ENCODE data around the gene XRCC3. TPM values are rescaled to one million over a fixed set of nuclear protein-coding genes. Genes with fewer than 3 reads are reported as not detected.
A peak's percentile ranks its signal among the peaks of the same experiment; 100 is the strongest.

XRCC3 gene
- polyA plus RNA-seq, 3 donors: 0.66 to 8.1 (median 2.0) TPM

DNA sequence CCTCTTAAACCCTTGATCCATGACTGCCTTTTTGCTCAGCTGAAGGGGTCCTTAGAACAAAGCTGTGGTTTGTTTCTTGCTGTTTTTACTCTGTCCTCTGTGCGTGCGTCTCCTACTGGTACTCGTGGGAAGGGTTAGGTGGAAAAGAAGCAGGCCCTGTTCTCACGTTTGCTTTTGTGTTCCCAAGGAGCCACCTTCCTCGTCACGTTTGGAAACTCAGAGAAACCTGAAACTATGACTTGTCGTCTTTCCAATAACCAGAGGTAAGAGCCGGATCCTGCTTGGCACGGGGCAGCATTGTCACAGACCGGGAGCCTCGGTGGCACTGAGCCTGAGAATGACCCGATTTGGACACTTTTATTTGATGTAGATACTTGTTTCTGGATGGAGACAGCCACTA is 13.5 kb upstream of the XRCC3 start:
- Histone ChIP-seq H3K4me2 (replicated peaks; ENCODE audit: extremely low read depth, low read length, poor library complexity, severe bottlenecking) (no peak overlapping the region), H3K4me3 (replicated peaks in 1 of 3; ENCODE audit: low read depth in 2 of 3, low read length in 3 of 3) (no peak overlapping the region), H3K79me2 (ENCODE audit: insufficient read depth, low read length) (no peaks in the 10 kb centered on the region), H3K27me3 (ENCODE audit: control insufficient read depth in 2 of 2, insufficient read depth in 2 of 2, low read length in 2 of 2) (no peaks in the 10 kb centered on the region), H2AFZ (ENCODE audit: insufficient read depth, low read depth, low read length, poor library complexity, severe bottlenecking) (no peak overlapping the region), H4K20me1 (ENCODE audit: insufficient read depth, low read length) (peaks cover 6% of the 10 kb centered on the region), H3K27ac (ENCODE audit: low read depth in 1 of 2, low read length in 2 of 2) (no peak overlapping the region), H3K36me3 (replicated peaks in 1 of 2; ENCODE audit: control insufficient read depth in 1 of 2, insufficient read depth in 2 of 2, low read length in 2 of 2) (peaks cover 50 to 62% of the 10 kb centered on the region in 2 donors), H3K9ac (ENCODE audit: insufficient read depth, low read length, poor library complexity, severe bottlenecking) (no peak overlapping the region), H3K4me1 (ENCODE audit: control insufficient read depth in 1 of 2, insufficient read depth in 2 of 2, low read length in 2 of 2) (no peaks in the 10 kb centered on the region), H3K9me3 (replicated peaks in 1 of 2; ENCODE audit: control insufficient read depth in 1 of 2, insufficient read depth in 1 of 2, low read length in 2 of 2) (no peaks in the 10 kb centered on the region)
- peaks cover 0 to 2% (median 2%) of the 10 kb centered on the region in 3 donors for H3K27me3 Mint-ChIP-seq (ENCODE audit: low read depth in 3 of 3)
- peak overlapping the region in 1 of 7 donors; percentile 46 for H3K27ac Mint-ChIP-seq
- H3K9me3 Mint-ChIP-seq: no peaks in the 10 kb centered on the region
- no peak overlapping the region for H3K4me3 Mint-ChIP-seq
- no peaks in the 10 kb centered on the region for H3K4me1 Mint-ChIP-seq
- 95% methylated on average over 6 of the region's 12 CpGs for WGBS (ENCODE audit: insufficient coverage)
- no peak for DNase-seq
- TF ChIP-seq, protein P1, sequence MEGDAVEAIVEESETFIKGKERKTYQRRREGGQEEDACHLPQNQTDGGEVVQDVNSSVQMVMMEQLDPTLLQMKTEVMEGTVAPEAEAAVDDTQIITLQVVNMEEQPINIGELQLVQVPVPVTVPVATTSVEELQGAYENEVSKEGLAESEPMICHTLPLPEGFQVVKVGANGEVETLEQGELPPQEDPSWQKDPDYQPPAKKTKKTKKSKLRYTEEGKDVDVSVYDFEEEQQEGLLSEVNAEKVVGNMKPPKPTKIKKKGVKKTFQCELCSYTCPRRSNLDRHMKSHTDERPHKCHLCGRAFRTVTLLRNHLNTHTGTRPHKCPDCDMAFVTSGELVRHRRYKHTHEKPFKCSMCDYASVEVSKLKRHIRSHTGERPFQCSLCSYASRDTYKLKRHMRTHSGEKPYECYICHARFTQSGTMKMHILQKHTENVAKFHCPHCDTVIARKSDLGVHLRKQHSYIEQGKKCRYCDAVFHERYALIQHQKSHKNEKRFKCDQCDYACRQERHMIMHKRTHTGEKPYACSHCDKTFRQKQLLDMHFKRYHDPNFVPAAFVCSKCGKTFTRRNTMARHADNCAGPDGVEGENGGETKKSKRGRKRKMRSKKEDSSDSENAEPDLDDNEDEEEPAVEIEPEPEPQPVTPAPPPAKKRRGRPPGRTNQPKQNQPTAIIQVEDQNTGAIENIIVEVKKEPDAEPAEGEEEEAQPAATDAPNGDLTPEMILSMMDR (IDR thresholded peaks at IDR 0.05): no peak
- intact Hi-C loops (cut with micrococcal nuclease): no loop called here
- H3K36me3 Mint-ChIP-seq: peaks cover 29 to 62% of the 10 kb centered on the region in 2 donors

DNA sequence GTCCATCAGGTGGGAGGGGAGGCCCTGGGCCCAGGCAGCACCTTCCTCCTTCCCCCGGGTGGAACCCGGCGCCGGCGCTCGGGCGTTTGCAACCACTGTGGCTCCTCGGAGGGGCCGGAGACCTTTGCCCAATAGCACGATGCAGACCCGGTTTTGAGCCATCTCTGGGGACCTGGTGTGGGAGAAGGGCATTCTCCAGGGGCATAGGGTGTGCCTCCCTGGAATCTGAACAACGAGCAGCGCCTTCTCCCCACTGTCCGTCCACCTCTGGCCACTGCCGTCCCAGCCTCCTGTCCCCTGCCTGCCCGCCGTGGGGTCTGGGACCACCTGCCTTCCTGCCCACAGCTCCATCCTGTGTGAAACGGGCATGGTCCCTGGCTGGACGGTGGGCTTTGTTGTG is 12.9 kb upstream of the XRCC3 start:
- Mint-ChIP-seq H3K36me3 (peaks cover 23 to 56% of the 10 kb centered on the region in 2 donors), H3K4me3 (no peak overlapping the region), H3K27ac (no peak overlapping the region), H3K27me3 (ENCODE audit: low read depth in 3 of 3) (peaks cover 0 to 2% (median 2%) of the 10 kb centered on the region in 3 donors), H3K9me3 (no peaks in the 10 kb centered on the region), H3K4me1 (no peaks in the 10 kb centered on the region)
- Histone ChIP-seq H3K4me3 (replicated peaks in 1 of 3; ENCODE audit: low read depth in 2 of 3, low read length in 3 of 3) (no peak overlapping the region), H3K27ac (ENCODE audit: low read depth in 1 of 2, low read length in 2 of 2) (no peak overlapping the region), H4K20me1 (ENCODE audit: insufficient read depth, low read length) (peaks cover 10% of the 10 kb centered on the region), H3K9ac (ENCODE audit: insufficient read depth, low read length, poor library complexity, severe bottlenecking) (no peak overlapping the region), H3K4me2 (replicated peaks; ENCODE audit: extremely low read depth, low read length, poor library complexity, severe bottlenecking) (no peak overlapping the region), H3K27me3 (ENCODE audit: control insufficient read depth in 2 of 2, insufficient read depth in 2 of 2, low read length in 2 of 2) (no peaks in the 10 kb centered on the region), H3K9me3 (replicated peaks in 1 of 2; ENCODE audit: control insufficient read depth in 1 of 2, insufficient read depth in 1 of 2, low read length in 2 of 2) (no peaks in the 10 kb centered on the region), H3K79me2 (ENCODE audit: insufficient read depth, low read length) (no peaks in the 10 kb centered on the region), H3K36me3 (replicated peaks in 1 of 2; ENCODE audit: control insufficient read depth in 1 of 2, insufficient read depth in 2 of 2, low read length in 2 of 2) (peaks cover 44 to 57% of the 10 kb centered on the region in 2 donors), H3K4me1 (ENCODE audit: control insufficient read depth in 1 of 2, insufficient read depth in 2 of 2, low read length in 2 of 2) (no peaks in the 10 kb centered on the region), H2AFZ (ENCODE audit: insufficient read depth, low read depth, low read length, poor library complexity, severe bottlenecking) (no peak overlapping the region)
- TF ChIP-seq, protein P1 (IDR thresholded peaks at IDR 0.05): no peak
- 94% methylated on average over 10 of the region's 19 CpGs for WGBS (ENCODE audit: insufficient coverage)
- intact Hi-C loops (cut with micrococcal nuclease): no loop called here
- no peak for DNase-seq
